Endothelial cell of umbilical vein (primary cell): ENCODE results near the gene EMP2. TPM values are rescaled to one million over a fixed set of nuclear protein-coding genes. Genes with fewer than 3 reads are reported as not detected.

Experiments
- BruUV-seq: library from RNA; stranded (reverse); fragments of 400-500 nt; replicated peaks from 2 replicates; lab custom pipeline; 2021; lab: Mats Ljungman, UMichigan
- CTCF ChIA-PET: fragments of 300-600, 350-600 bp; sonication (Branson Sonifier 250); formaldehyde crosslinking; loops from one replicate; lab custom pipeline; 2021; ENCODE audit warnings: antibody characterized with exemption, inconsistent platforms; lab: Charles Lee
- POLR2A ChIA-PET: fragments of 300-600, 350-600 bp; sonication (Branson Sonifier 250); formaldehyde crosslinking; loops from one replicate; lab custom pipeline; 2021; ENCODE audit warnings: antibody characterized with exemption, inconsistent platforms; lab: Charles Lee
- DNase-seq: peaks from one replicate; pipeline ENCODE4 v3.0.0-alpha.2; 2011; ENCODE audit warnings: low read depth, low spot score
- FAIRE-seq: peaks from 2 replicates; lab custom pipeline; 2011; peaks lifted over from hg19 to GRCh38; lab: Jason Lieb, UNC
- H2AFZ ChIP-seq: 2 replicates; pipeline ENCODE4 v1.6.0; 2012; ENCODE audit warnings: low read depth, low read length, control low read depth, inconsistent platforms
- H3K27ac ChIP-seq: 2 replicates; pipeline ENCODE4 v1.5.1; 2011; ENCODE audit warnings: low read depth, mild to moderate bottlenecking, control low read depth, low read length, moderate library complexity; ENCODE audit not compliant: insufficient read depth
- H3K27me3 ChIP-seq, 2 experiments: 2 replicates each; pipeline versions ENCODE4 v1.6.0 to v1.6.1; 2011; ENCODE audit warnings: low read length in 2 of 2, mixed read lengths in 1 of 2; ENCODE audit not compliant: control insufficient read depth in 2 of 2, insufficient read depth in 2 of 2
- H3K36me3 ChIP-seq, 2 experiments: 2 replicates in 1 of 2; 3 replicates in 1 of 2; pipeline ENCODE4 v1.5.1; 2011; ENCODE audit warnings: low read length in 2 of 2, mild to moderate bottlenecking in 1 of 2, moderate library complexity in 1 of 2; ENCODE audit not compliant: control insufficient read depth in 2 of 2, insufficient read depth in 2 of 2; ENCODE audit errors: extremely low read depth in 1 of 2
- H3K4me1 ChIP-seq: 3 replicates; pipeline ENCODE4 v1.5.1; 2011; ENCODE audit warnings: mild to moderate bottlenecking, low read length; ENCODE audit not compliant: control insufficient read depth, insufficient read depth; ENCODE audit errors: extremely low read depth
- H3K4me2 ChIP-seq: 2 replicates; pipeline ENCODE4 v1.6.1; 2011; ENCODE audit warnings: low read length, control low read depth, mixed read lengths; ENCODE audit not compliant: insufficient read depth
- H3K4me3 ChIP-seq, 3 experiments: fragments of 200-600 bp in 1 of 3; sonication (generic), shearing (Covaris generic) in 1 of 3; replicated peaks in 1 of 3; 2 replicates each; pipeline ENCODE4 v1.5.1; 2011 to 2016; ENCODE audit warnings: control low read depth in 3 of 3, low read length in 3 of 3, mild to moderate bottlenecking in 2 of 3, inconsistent platforms in 1 of 3, low read depth in 1 of 3, moderate library complexity in 1 of 3; ENCODE audit not compliant: insufficient read depth in 1 of 3
- H3K79me2 ChIP-seq: 2 replicates; pipeline ENCODE4 v1.6.0; 2012; ENCODE audit warnings: low read length, inconsistent platforms; ENCODE audit not compliant: control insufficient read depth, insufficient read depth
- H3K9ac ChIP-seq: replicated peaks from 2 replicates; pipeline ENCODE3; 2011; ENCODE audit warnings: low read length, control low read depth; ENCODE audit not compliant: insufficient read depth; ENCODE audit errors: extremely low read depth
- H3K9me1 ChIP-seq: replicated peaks from 3 replicates; pipeline ENCODE4 v1.6.0; 2011; ENCODE audit warnings: mild to moderate bottlenecking, low read length; ENCODE audit not compliant: control insufficient read depth, insufficient read depth; ENCODE audit errors: extremely low read depth
- H3K9me3 ChIP-seq: replicated peaks from 2 replicates; pipeline ENCODE4 v1.5.1; 2012; ENCODE audit warnings: low read length, inconsistent platforms; ENCODE audit not compliant: control insufficient read depth, insufficient read depth
- H4K20me1 ChIP-seq: replicated peaks from 2 replicates; pipeline ENCODE3; 2011; ENCODE audit warnings: mild to moderate bottlenecking, low read length; ENCODE audit not compliant: control insufficient read depth, insufficient read depth; ENCODE audit errors: extremely low read depth
- CTCF ChIP-seq, 2 donors: IDR thresholded peaks; 1 replicate in 1 of 2; 2 replicates in 1 of 2; pipeline ENCODE4 v1.5.1; 2011; ENCODE audit warnings: low read length in 2 of 2, mild to moderate bottlenecking in 2 of 2, moderate library complexity in 2 of 2, control low read depth in 1 of 2, inconsistent platforms in 1 of 2, low read depth in 1 of 2; ENCODE audit not compliant: insufficient read depth in 1 of 2; ENCODE audit errors: extremely low read depth in 1 of 2
- EZH2 ChIP-seq: IDR thresholded peaks from 2 replicates; pipeline ENCODE4 v1.6.1; 2012; ENCODE audit warnings: borderline replicate concordance, low read depth, mild to moderate bottlenecking, moderate library complexity, low read length, inconsistent platforms; ENCODE audit not compliant: severe bottlenecking
- FOS ChIP-seq: IDR thresholded peaks from 2 replicates; pipeline ENCODE4 v1.6.1; 2011; ENCODE audit warnings: mild to moderate bottlenecking, low read length, moderate library complexity, borderline replicate concordance; ENCODE audit not compliant: insufficient read depth
- GATA2 ChIP-seq: IDR thresholded peaks from 2 replicates; pipeline ENCODE4 v1.7.0; 2011; ENCODE audit warnings: low read depth, mild to moderate bottlenecking, moderate library complexity, mixed read lengths, low read length; ENCODE audit not compliant: insufficient read length, insufficient read depth
- JUN ChIP-seq: IDR thresholded peaks from 2 replicates; pipeline ENCODE4 v1.6.1; 2011; ENCODE audit warnings: borderline replicate concordance, low read depth; ENCODE audit not compliant: insufficient read length, insufficient read depth
- MAX ChIP-seq: IDR thresholded peaks from 2 replicates; pipeline ENCODE4 v1.6.1; 2011; ENCODE audit not compliant: insufficient read depth, insufficient read length
- MYC ChIP-seq: IDR thresholded peaks from one replicate; pipeline ENCODE4 v1.6.1; 2011; ENCODE audit warnings: mild to moderate bottlenecking, low read depth, low read length
- POLR2A ChIP-seq: IDR thresholded peaks from 2 replicates; pipeline ENCODE4 v1.6.1; 2012; ENCODE audit warnings: low read depth, mild to moderate bottlenecking, control low read depth, low read length
- POLR2AphosphoS5 ChIP-seq: IDR thresholded peaks from 2 replicates; pipeline ENCODE4 v1.6.1; 2012; ENCODE audit warnings: low read depth, mild to moderate bottlenecking, control low read depth, low read length, moderate library complexity; ENCODE audit not compliant: insufficient read depth
- dilution Hi-C: fragments of 300-500 bp; cut with MboI; formaldehyde crosslinking; loops from one replicate; pipeline ENCODE4 v1.15.0; 2019; ENCODE audit warnings: low sequenced_read_pairs; ENCODE audit not compliant: extremely low pct_ligation_motif_present
- intact Hi-C: fragments of 100-400 bp; cut with micrococcal nuclease; formaldehyde crosslinking; loops from one replicate; pipeline ENCODE4 v1.10.0; 2022
- polyA plus RNA-seq, 4 experiments: library from polyadenylated mRNA; depleted of rRNA in 3 of 4; stranded (reverse) in 3 of 4; unstranded in 1 of 4; fragments of >200 nt; gene quantifications; 2 replicates each; pipeline versions ENCODE4 v1.2.1 to v1.2.3, GENCODE V29; 2011 to 2012; ENCODE audit warnings: missing spikeins in 1 of 4
- total RNA-seq: library from RNA; stranded (reverse); gene quantifications from 2 replicates; pipeline ENCODE4 v1.2.3, GENCODE V29; 2021

EMP2 gene
- total and polyA plus RNA-seq, 2 donors (not counting 3 experiments of a cell fraction or from before 2014, with no cell fraction given), result 19.0 to 25.5 TPM

GRCh38 chr16:10539793-10540192, 40.6 kb downstream of the EMP2 start:
- intact Hi-C loops, result no loop called here
- CTCF ChIA-PET, result interaction anchor here (1.6 kb wide), 1 partner anchor 379 kb away, joined by 4 read pairs; no protein-coding TSS in a partner anchor

More at GRCh38 chr16:10539793-10540192, 40.6 kb downstream of the EMP2 start:
- Histone ChIP-seq H3K4me3 (no peak overlapping the region), H3K27me3 (no peaks in the 10 kb centered on the region), H3K79me2 (no peaks in the 10 kb centered on the region), H3K9me1 (no peaks in the 10 kb centered on the region), H3K27ac (no peak overlapping the region), H3K9me3 (no peaks in the 10 kb centered on the region), H3K4me1 (no peaks in the 10 kb centered on the region), H3K36me3 (peaks cover 0 to 4% of the 10 kb centered on the region in 2 experiments), H2AFZ (no peak overlapping the region), H3K9ac (no peak overlapping the region), H4K20me1 (no peaks in the 10 kb centered on the region), H3K4me2 (no peak overlapping the region)
- BruUV-seq, result no TSS peak
- POLR2A ChIA-PET, result no interaction called here
- no peak for TF ChIP-seq EZH2
- no peak for TF ChIP-seq GATA2
- no peak for TF ChIP-seq POLR2AphosphoS5
- no peak for TF ChIP-seq CTCF (IDR thresholded peaks at IDR 0.05; ENCODE audit: extremely low read depth in 1 of 2, insufficient read depth in 1 of 2, low read depth in 1 of 2, low read length in 2 of 2)
- TF ChIP-seq JUN, result no peak
- no peak for TF ChIP-seq MAX
- no peak for TF ChIP-seq POLR2A
- TF ChIP-seq FOS, result no peak
- TF ChIP-seq MYC, result no peak
- dilution Hi-C loops, result no loop called here
- DNase-seq, result no peak
- FAIRE-seq, result no peak
